Peyer's patch (tissue), 4 donors: ENCODE measurements around the gene ABHD17A. TPM values are rescaled to one million over a fixed set of nuclear protein-coding genes. Genes with fewer than 3 reads are reported as not detected.

Experiments
- DNase-seq, 3 donors: peaks; one replicate each; pipeline ENCODE4 v3.0.0-alpha.2; 2017 to 2019
- H3K27ac ChIP-seq, 4 donors: fragments of 200-600 bp; sonication (generic); one replicate each; pipeline ENCODE4 v1.5.1; 2016 to 2019
- H3K27me3 ChIP-seq, 2 donors: fragments of 200-600 bp; sonication (generic); one replicate each; pipeline ENCODE4 v1.5.1; 2019
- H3K36me3 ChIP-seq, 3 donors: fragments of 200-600 bp; sonication (generic); one replicate each; pipeline ENCODE4 v1.5.1; 2016 to 2019
- H3K4me1 ChIP-seq, 4 donors: fragments of 200-600 bp; sonication (generic); one replicate each; pipeline ENCODE4 v1.5.1; 2016 to 2019
- H3K4me3 ChIP-seq, 4 donors: fragments of 200-600 bp; sonication (generic); 1 replicate in 3 of 4; 2 replicates in 1 of 4; pipeline ENCODE4 v1.5.1; 2016 to 2019; ENCODE audit warnings: mild to moderate bottlenecking in 1 of 4
- H3K9me3 ChIP-seq, 4 donors: fragments of 200-600 bp; sonication (generic); one replicate each; pipeline ENCODE4 v1.5.1; 2016 to 2019; ENCODE audit warnings: mild to moderate bottlenecking in 1 of 4
- POLR2A ChIP-seq, 2 donors: fragments of 450-650 bp; IDR thresholded peaks; one replicate each; pipeline ENCODE4 v1.5.1; 2017; ENCODE audit warnings: antibody characterized with exemption in 2 of 2, mild to moderate bottlenecking in 2 of 2, moderate library complexity in 2 of 2
- total RNA-seq, 4 donors: library from RNA; depleted of rRNA; stranded (reverse); fragments of >200 nt; gene quantifications; one replicate each; pipeline ENCODE4 v1.1.0, GENCODE V29; 2016
- TF ChIP-seq, protein P1 (sequence below), 6 experiments: fragments of 450-650 bp in 4 of 6; fragments of 200-600 bp in 2 of 6; sonication (generic) in 1 of 6; IDR thresholded peaks; one replicate each; pipeline ENCODE4 v1.5.1; 2017 to 2019; ENCODE audit warnings: antibody characterized with exemption in 6 of 6, mild to moderate bottlenecking in 3 of 6, moderate library complexity in 1 of 6

The ABHD17A gene
- total RNA-seq, 4 donors from 2014 or later, result 52.0 to 95.9 (median 68.4) TPM

DNA sequence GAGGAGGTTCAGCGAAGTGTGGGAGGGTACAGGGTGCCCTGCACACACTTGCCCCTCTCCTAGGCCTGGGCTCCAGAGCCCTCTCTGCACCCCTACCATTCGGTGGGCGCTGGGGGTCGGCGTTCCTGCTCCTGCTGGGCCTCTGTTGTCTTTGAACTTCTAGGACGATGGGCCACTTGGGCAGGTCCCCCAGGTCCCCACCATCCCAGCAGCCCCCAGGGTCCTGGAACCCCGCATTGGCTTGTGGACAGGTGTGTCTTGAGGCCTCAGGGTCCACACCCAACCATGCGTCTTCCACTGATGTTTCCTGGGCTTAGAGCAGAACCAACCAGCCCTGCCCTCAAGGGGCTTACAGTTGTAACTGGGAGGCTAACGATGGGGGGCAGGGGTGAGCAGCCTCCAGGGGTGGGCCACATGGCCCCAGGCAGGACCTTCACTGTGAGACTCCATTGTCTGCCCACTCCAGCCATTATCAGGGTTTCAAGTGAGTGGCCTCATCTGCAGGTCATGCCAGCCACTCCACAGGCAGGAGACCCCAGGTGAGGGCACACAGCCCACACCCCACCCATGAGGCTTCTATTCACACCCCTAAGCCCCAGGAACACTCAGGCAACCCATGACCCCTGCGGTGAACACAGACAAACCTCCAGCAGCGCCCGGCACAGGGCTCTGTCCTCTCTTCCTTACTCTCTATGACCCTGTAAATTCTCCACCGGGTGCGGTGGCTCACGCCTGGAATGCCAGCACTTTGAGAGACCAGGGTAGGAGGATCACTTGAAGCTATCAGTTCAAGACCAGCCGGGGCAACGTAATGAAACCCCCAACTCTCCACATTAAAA lies 19.9 kb downstream of the ABHD17A start:
- Histone ChIP-seq H3K27ac (peak overlapping the region; percentile 84 to 99 (median 94)), H3K4me1 (peaks cover 4 to 21% (median 14%) of the 10 kb centered on the region in 4 donors), H3K27me3 (no peaks in the 10 kb centered on the region), H3K9me3 (no peaks in the 10 kb centered on the region), H3K36me3 (peaks cover 0 to 3% (median 0%) of the 10 kb centered on the region in 3 donors), H3K4me3 (peak overlapping the region in 3 of 4 donors; percentile 75 to 86 (median 86))
- TF ChIP-seq, protein P1, sequence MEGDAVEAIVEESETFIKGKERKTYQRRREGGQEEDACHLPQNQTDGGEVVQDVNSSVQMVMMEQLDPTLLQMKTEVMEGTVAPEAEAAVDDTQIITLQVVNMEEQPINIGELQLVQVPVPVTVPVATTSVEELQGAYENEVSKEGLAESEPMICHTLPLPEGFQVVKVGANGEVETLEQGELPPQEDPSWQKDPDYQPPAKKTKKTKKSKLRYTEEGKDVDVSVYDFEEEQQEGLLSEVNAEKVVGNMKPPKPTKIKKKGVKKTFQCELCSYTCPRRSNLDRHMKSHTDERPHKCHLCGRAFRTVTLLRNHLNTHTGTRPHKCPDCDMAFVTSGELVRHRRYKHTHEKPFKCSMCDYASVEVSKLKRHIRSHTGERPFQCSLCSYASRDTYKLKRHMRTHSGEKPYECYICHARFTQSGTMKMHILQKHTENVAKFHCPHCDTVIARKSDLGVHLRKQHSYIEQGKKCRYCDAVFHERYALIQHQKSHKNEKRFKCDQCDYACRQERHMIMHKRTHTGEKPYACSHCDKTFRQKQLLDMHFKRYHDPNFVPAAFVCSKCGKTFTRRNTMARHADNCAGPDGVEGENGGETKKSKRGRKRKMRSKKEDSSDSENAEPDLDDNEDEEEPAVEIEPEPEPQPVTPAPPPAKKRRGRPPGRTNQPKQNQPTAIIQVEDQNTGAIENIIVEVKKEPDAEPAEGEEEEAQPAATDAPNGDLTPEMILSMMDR (IDR thresholded peaks at IDR 0.05), result no peak
- no peak for DNase-seq

DNA sequence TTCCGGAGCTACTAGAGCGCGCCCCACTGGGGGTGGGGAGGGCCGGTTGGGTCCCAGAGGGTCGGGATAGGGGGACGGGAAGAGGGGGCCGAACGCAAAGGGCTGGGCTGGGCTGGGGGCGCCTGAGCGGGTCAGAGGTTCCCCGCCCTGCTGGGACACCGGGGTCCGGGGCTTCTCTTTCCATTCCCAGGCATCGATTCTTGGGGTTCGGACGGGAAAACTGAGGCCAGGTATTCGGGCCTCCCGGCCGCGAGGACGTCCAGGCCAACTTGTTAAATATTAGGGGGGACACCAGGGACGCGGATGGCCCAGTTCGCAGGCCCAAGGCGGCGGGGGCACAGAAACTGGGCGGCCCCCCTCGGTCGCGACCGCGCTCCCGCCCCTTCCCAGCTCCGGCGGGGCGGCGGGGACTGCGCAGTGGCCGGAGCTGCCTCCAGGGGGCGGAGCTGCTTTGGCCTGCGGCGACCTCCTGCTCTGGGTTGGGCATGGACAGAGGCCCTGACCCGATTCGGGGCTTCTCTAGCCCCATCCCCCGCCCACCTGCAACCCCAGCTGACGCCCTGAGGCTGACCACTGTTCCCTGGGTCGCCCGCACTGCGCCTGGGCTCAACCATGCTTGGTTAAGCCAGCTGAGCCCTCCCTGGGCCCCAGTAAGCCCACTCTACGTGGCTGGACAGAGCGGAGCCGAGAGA lies 20.7 kb downstream of the ABHD17A start:
- no peaks in the 10 kb centered on the region for H3K36me3 ChIP-seq
- peak; percentile 82 to 87 (median 83) for DNase-seq
- no peaks in the 10 kb centered on the region for H3K27me3 ChIP-seq
- H3K27ac ChIP-seq, result peak overlapping the region; percentile 84 to 99 (median 94)
- peak overlapping the region; percentile 75 to 94 (median 86) for H3K4me3 ChIP-seq
- H3K4me1 ChIP-seq, result peaks cover 7 to 27% (median 18%) of the 10 kb centered on the region in 4 donors
- no peaks in the 10 kb centered on the region for H3K9me3 ChIP-seq
- TF ChIP-seq POLR2A (IDR thresholded peaks at IDR 0.05), result peak in 1 of 2 donors; percentile 8
- TF ChIP-seq, protein P1 (IDR thresholded peaks at IDR 0.05), result peak; percentile 72 to 95 (median 84)

DNA sequence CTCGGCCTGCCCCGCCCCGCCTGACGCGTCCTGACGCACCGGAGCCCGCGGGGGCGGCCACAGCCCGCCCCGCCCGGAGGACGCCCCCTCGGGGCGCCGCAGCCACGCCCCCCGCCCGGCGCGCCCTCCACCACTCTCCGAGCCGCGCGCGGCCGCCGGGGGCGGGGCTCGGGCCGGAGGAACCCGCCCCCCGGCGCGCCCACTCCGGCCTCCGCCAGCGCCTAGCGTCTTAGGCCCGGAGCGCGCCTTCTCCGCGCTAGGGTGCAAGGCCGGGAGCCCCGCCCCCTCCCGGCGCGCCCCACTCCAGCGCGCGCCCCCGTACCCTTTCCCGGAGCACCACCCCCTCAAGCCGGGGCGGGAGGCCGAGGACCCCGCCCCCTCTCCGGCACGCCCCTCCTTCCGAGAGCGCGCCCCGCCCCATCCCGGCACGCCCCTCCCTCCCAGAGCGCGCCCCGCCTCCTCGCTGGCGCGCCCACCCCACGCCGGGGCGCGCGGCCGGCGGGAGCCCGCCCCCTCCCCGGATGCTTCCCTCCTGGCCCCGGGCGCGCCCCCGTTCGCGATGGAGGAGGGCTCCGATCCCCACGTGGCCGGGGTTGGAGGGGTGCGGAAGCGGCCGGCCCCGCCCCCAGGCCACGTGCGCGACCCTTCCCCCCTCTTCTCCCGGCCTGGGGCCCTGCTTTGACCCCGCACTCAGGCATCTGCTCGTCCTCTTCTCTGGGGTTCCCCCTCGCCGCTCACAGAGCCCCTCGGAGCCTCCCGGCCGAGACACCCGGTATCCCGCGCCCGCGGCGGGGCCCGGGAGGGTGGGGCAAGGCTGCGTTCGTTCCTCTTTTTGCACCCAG lies 21.4 kb downstream of the ABHD17A start:
- no peaks in the 10 kb centered on the region for H3K36me3 ChIP-seq
- peak; percentile 93 to 95 (median 94) for DNase-seq

DNA sequence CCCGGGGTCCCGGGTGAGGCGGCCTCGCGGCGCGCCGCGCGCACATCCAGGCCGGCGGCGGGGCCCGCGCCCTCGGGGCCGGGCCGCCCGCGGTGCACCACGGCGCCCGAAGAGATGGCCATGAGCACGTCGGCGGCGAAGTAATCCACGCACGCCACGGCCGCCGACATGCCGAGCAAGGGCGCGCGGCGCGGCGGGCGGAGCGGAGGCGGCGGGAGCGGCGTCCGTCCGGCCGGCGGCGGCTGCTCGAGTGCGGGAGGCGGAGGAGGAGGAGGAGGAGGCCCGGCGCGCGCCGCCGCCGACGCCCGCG lies 22.0 kb downstream of the ABHD17A start, which contains the start of gene KLF16:
KLF16 (minus strand) TSS at position 252 of the 310 bp plus-strand sequence; CDS start at position 170, 82 bp downstream.
- Histone ChIP-seq H3K27ac (peak within 1 kb of the TSS; percentile 96 to 99 (median 98)), H3K4me3 (peak within 1 kb of the TSS; percentile 75 to 94 (median 86)), H3K4me1 (peaks cover 18 to 40% (median 24%) of the 10 kb centered on the region in 4 donors), H3K9me3 (no peaks in the 10 kb centered on the region), H3K36me3 (no peaks in the 10 kb centered on the region), H3K27me3 (no peaks in the 10 kb centered on the region)
- TF ChIP-seq POLR2A (IDR thresholded peaks at IDR 0.05), result peak in 1 of 2 donors; percentile 94
- TF ChIP-seq, protein P1 (IDR thresholded peaks at IDR 0.05), result no peak
- DNase-seq, result no peak

More for the DNA sequence above, 21.4 kb downstream of the ABHD17A start:
- Histone ChIP-seq H3K4me3 (peak overlapping the region; percentile 75 to 94 (median 86)), H3K9me3 (no peaks in the 10 kb centered on the region), H3K4me1 (peaks cover 14 to 35% (median 20%) of the 10 kb centered on the region in 4 donors), H3K27me3 (no peaks in the 10 kb centered on the region), H3K27ac (peak overlapping the region; percentile 84 to 99 (median 98))
- TF ChIP-seq, protein P1 (IDR thresholded peaks at IDR 0.05), result no peak
- TF ChIP-seq POLR2A (IDR thresholded peaks at IDR 0.05), result peak in 1 of 2 donors; percentile 26
